Measurements from ENCODE around the gene MAGOH.

DNA sequence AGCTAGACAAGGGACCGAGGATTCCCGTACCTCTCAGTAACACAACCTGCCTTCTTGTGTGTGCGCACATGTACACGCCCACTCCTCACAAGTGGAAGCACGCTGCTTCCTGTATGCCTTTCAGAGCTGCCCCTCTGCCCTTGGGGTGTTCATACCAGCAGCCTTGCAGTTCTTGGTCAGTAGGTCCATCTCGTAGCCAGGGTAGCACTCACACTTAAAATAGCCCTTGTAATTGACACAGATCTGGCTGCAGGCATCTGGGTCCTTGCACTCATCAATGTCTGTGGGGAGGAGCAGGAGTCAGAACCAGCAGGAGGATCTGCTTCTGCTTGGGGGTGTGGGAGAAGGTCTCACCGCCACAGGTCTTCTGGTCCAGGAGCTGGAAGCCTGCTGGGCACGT is 32.6 kb upstream of the MAGOH start:
- TF ChIP-seq, protein P1, sequence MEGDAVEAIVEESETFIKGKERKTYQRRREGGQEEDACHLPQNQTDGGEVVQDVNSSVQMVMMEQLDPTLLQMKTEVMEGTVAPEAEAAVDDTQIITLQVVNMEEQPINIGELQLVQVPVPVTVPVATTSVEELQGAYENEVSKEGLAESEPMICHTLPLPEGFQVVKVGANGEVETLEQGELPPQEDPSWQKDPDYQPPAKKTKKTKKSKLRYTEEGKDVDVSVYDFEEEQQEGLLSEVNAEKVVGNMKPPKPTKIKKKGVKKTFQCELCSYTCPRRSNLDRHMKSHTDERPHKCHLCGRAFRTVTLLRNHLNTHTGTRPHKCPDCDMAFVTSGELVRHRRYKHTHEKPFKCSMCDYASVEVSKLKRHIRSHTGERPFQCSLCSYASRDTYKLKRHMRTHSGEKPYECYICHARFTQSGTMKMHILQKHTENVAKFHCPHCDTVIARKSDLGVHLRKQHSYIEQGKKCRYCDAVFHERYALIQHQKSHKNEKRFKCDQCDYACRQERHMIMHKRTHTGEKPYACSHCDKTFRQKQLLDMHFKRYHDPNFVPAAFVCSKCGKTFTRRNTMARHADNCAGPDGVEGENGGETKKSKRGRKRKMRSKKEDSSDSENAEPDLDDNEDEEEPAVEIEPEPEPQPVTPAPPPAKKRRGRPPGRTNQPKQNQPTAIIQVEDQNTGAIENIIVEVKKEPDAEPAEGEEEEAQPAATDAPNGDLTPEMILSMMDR (IDR thresholded peaks at IDR 0.05; ENCODE audit: borderline replicate concordance, extremely low read depth, low read length, poor library complexity, severe bottlenecking) = no peak
- no peak for TF ChIP-seq EZH2 (IDR thresholded peaks at IDR 0.05; ENCODE audit: borderline replicate concordance, low read depth, low read length, severe bottlenecking)

All from DND-41 (cell line).